ENCODE measurements around the gene TMCO6. TPM values are rescaled to one million over a fixed set of nuclear protein-coding genes. Genes with fewer than 3 reads are reported as not detected.
"Not testable (repeated sequence)": the region's sequence is repeated elsewhere in the genome, so short reads cannot be mapped to it uniquely, and the experiment has no call there.

The TMCO6 gene
- total RNA-seq, 1 donor from 2014 or later = 2.6 TPM

DNA sequence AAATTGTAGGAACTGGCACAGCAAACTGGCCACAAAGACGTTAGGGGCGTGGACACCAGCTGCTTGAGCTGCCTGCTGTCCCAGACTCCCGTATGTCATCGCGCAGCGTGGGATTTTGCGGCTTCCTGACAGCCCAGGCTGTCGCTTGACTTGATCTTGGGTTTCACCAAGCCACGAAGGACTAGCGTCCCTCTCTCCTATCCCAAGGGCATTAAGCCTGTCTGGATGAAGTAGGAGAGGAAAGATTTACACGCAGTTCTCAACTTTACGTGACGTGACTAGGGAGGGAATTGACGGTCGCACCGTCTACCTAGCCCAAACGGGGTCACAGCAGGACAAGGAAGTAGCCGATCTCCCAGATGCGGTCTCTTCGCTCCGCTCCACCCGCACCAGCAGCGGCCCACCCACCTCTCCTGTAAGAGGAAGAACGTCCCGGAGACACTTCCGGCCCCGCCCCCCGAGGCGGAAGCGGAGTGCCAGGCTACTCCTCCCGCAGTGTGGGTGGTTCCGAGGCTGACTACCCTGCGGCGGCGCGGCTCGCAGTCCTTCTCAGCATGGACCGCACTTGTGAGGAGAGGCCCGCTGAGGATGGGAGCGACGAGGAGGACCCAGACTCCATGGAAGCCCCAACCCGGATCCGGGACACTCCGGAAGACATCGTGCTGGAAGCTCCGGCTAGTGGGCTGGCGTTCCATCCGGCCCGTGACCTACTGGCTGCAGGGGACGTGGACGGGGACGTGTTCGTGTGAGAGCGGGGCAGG is 25.3 kb downstream of the TMCO6 start, which contains the start of gene WDR55:
TSS of gene WDR55 (plus strand) at position 546 of the 761 bp plus-strand sequence. CDS start at position 555, 9 bp downstream.
- Histone ChIP-seq H3K27ac (ENCODE audit: low read depth, low read length) (peak within 1 kb of the TSS; percentile 78), H3K36me3 (ENCODE audit: control insufficient read depth in 3 of 3, insufficient read depth in 3 of 3, low read length in 3 of 3) (peaks cover 47 to 58% (median 57%) of the 10 kb centered on the region in 3 donors), H3K9ac (ENCODE audit: low read depth in 1 of 3, low read length in 3 of 3) (peak within 1 kb of the TSS; percentile 63 to 98 (median 95)), H3K27me3 (ENCODE audit: control insufficient read depth in 3 of 3, insufficient read depth in 3 of 3, low read length in 3 of 3) (no peaks in the 10 kb centered on the region), H3K4me3 (ENCODE audit: low read length in 3 of 3) (peak within 1 kb of the TSS; percentile 68 to 100 (median 97)), H3K9me3 (ENCODE audit: control insufficient read depth in 3 of 3, low read length in 3 of 3) (no peaks in the 10 kb centered on the region), H3K4me1 (ENCODE audit: control insufficient read depth in 3 of 3, insufficient read depth in 3 of 3, low read length in 3 of 3) (peaks cover 11 to 13% (median 13%) of the 10 kb centered on the region in 3 donors)

DNA sequence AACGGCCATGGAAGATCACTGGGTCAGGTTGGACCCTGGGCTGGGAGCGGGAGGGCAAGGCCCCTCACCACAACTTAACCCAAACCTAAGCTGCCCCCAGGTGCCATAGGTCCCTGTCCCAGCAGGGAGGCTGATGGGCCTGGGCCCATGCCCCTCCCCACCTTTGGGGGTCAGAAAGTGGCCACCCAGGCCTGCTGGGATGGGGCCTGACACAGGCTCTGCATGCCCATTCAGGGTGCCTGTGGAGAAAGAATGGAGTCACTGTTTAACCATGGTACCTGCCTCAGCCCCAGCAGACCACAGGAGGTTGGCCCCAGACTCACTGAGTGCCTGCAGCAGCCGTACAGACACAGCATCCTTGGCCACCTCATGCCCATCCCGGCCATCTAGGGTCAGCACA is 31.8 kb downstream of the TMCO6 start:
- H3K36me3 ChIP-seq (ENCODE audit: control insufficient read depth in 3 of 3, insufficient read depth in 3 of 3, low read length in 3 of 3) = peaks cover 52 to 64% (median 54%) of the 10 kb centered on the region in 3 donors

DNA sequence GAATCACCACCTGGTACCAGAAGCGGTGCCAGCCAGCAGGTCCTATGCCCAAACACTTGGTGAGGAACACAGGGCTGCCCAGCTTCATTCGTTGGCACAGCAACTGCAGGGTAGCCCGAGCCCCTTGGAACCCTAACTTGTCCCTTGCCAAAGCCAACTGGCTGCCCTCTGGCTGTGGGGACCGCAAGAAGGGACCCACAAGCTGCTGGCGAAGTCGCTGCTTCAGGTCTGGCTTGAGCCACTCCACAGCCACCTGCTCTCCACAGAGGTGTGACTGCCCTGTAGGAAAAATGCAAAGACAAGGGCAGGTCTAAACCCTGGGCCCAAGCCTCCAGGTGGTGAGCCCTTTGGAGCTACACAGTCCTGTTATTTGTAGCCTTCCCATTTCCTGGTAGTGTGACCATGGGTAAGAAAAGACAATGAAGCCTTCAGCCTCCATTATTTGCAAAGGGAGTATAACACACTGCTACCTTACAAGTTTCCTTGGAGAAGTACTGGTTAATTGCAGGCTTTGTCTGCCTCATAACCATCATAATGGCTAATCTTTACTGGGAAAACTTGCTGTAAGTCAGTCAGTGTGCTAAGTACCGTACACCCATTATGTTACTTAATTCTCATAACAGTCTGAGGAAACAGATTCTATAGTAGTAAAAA is 32.3 kb downstream of the TMCO6 start:
- Histone ChIP-seq H3K27me3 (ENCODE audit: control insufficient read depth in 3 of 3, insufficient read depth in 3 of 3, low read length in 3 of 3) (no peaks in the 10 kb centered on the region), H3K4me3 (ENCODE audit: low read length in 3 of 3) (no peak overlapping the region), H3K9me3 (ENCODE audit: control insufficient read depth in 3 of 3, low read length in 3 of 3) (no peaks in the 10 kb centered on the region), H3K36me3 (ENCODE audit: control insufficient read depth in 3 of 3, insufficient read depth in 3 of 3, low read length in 3 of 3) (peaks cover 57 to 69% (median 59%) of the 10 kb centered on the region in 3 donors), H3K27ac (ENCODE audit: low read depth, low read length) (no peak overlapping the region), H3K4me1 (ENCODE audit: control insufficient read depth in 3 of 3, insufficient read depth in 3 of 3, low read length in 3 of 3) (no peaks in the 10 kb centered on the region), H3K9ac (ENCODE audit: low read depth in 1 of 3, low read length in 3 of 3) (no peak overlapping the region)

More for the DNA sequence above, 31.8 kb downstream of the TMCO6 start:
- H3K4me3 ChIP-seq (ENCODE audit: low read length in 3 of 3); H3K4me1 ChIP-seq (ENCODE audit: control insufficient read depth in 3 of 3, insufficient read depth in 3 of 3, low read length in 3 of 3); H3K27me3 ChIP-seq (ENCODE audit: control insufficient read depth in 3 of 3, insufficient read depth in 3 of 3, low read length in 3 of 3); H3K27ac ChIP-seq (ENCODE audit: low read depth, low read length); H3K9me3 ChIP-seq (ENCODE audit: control insufficient read depth in 3 of 3, low read length in 3 of 3); H3K9ac ChIP-seq (ENCODE audit: low read depth in 1 of 3, low read length in 3 of 3): not testable (repeated sequence)

DNA sequence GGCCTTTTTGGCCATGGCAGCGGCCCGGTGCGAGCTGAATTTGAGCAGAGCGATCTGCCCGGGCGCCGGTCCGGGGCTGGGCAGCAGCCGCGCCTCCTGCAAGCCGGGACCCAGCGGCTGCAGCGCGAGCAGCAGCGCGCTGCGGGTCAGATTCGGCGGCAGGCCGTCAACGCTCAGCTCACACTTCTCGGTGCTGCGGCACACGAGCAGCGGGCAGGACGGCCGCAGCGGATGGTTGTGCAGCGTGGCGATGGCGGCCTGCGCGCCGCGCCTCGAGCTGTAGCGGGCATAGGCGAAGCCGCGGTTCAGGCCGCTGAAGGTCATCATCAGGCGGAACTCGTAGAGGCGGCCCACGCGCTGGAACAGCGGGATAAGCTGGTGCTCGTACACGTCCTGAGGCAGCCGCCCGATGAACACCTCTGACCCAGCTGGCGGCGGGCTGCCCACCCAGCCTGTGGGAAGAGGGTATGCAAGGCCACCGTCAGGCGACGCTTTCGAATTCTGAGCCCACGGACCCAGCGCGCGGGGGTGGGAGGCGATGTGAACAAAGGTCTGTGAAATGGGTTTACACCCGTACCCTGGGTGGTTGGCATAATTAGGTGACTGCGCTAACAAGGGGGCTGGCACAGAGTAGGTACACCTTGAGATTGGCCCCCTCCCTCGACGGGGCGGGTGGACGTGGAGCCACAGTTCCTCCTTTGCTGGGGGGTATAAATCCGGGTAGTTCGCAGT is 33.4 kb downstream of the TMCO6 start:
- H3K27me3 ChIP-seq (ENCODE audit: control insufficient read depth in 3 of 3, insufficient read depth in 3 of 3, low read length in 3 of 3) = no peaks in the 10 kb centered on the region
- H3K27ac ChIP-seq (ENCODE audit: low read depth, low read length) = no peak overlapping the region
- no peak overlapping the region for H3K4me3 ChIP-seq (ENCODE audit: low read length in 3 of 3)
- H3K36me3 ChIP-seq (ENCODE audit: control insufficient read depth in 3 of 3, insufficient read depth in 3 of 3, low read length in 3 of 3) = peaks cover 65 to 74% (median 69%) of the 10 kb centered on the region in 3 donors
- H3K9me3 ChIP-seq (ENCODE audit: control insufficient read depth in 3 of 3, low read length in 3 of 3) = no peaks in the 10 kb centered on the region
- no peaks in the 10 kb centered on the region for H3K4me1 ChIP-seq (ENCODE audit: control insufficient read depth in 3 of 3, insufficient read depth in 3 of 3, low read length in 3 of 3)
- no peak overlapping the region for H3K9ac ChIP-seq (ENCODE audit: low read depth in 1 of 3, low read length in 3 of 3)

- Histone ChIP-seq H3K9me3 (ENCODE audit: control insufficient read depth in 3 of 3, low read length in 3 of 3) (no peaks in the 10 kb centered on the region), H3K4me3 (ENCODE audit: low read length in 3 of 3) (no peak within 1 kb of the TSS), H3K9ac (ENCODE audit: low read depth in 1 of 3, low read length in 3 of 3) (no peak within 1 kb of the TSS), H3K36me3 (ENCODE audit: control insufficient read depth in 3 of 3, insufficient read depth in 3 of 3, low read length in 3 of 3) (peaks cover 61 to 72% (median 68%) of the 10 kb centered on the region in 3 donors), H3K27ac (ENCODE audit: low read depth, low read length) (no peak within 1 kb of the TSS), H3K4me1 (ENCODE audit: control insufficient read depth in 3 of 3, insufficient read depth in 3 of 3, low read length in 3 of 3) (no peaks in the 10 kb centered on the region), H3K27me3 (ENCODE audit: control insufficient read depth in 3 of 3, insufficient read depth in 3 of 3, low read length in 3 of 3) (no peaks in the 10 kb centered on the region)
Observed at GRCh38 chr5:140673187-140673976, 34.1 kb downstream of the TMCO6 start, which contains the start of gene DND1. DND1 (minus strand) TSS chr5:140673576; CDS start chr5:140673542, 34 bp downstream.

GRCh38 chr5:140674211-140674610 is 35.0 kb downstream of the TMCO6 start:
- no peaks in the 10 kb centered on the region for H3K9me3 ChIP-seq (ENCODE audit: control insufficient read depth in 3 of 3, low read length in 3 of 3)
- peaks cover 57 to 67% (median 66%) of the 10 kb centered on the region in 3 donors for H3K36me3 ChIP-seq (ENCODE audit: control insufficient read depth in 3 of 3, insufficient read depth in 3 of 3, low read length in 3 of 3)
- H3K27ac ChIP-seq (ENCODE audit: low read depth, low read length) = no peak overlapping the region
- no peak overlapping the region for H3K9ac ChIP-seq (ENCODE audit: low read depth in 1 of 3, low read length in 3 of 3)
- H3K4me1 ChIP-seq (ENCODE audit: control insufficient read depth in 3 of 3, insufficient read depth in 3 of 3, low read length in 3 of 3) = no peaks in the 10 kb centered on the region
- no peaks in the 10 kb centered on the region for H3K27me3 ChIP-seq (ENCODE audit: control insufficient read depth in 3 of 3, insufficient read depth in 3 of 3, low read length in 3 of 3)
- no peak overlapping the region for H3K4me3 ChIP-seq (ENCODE audit: low read length in 3 of 3)

DNA sequence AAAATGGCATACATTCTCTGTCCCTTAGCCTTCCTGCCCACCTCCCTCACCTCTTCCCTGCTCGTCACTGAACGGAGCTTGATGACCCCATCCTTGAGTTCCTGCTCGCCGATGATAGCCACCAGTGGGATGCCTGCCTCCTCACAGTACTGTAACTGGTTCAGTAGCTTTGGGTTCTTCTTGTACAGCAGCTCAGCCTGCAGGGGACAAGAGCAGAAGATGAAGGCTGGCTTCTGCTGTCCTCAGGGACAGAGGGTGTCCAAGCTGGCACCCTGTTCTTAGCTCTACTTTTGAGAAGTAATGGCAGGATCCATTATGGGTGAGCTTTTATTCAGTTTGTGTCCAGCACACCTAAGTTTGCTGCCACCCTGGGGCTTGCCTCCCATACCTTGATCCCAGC is 35.4 kb downstream of the TMCO6 start:
- Histone ChIP-seq H3K4me3 (ENCODE audit: low read length in 3 of 3) (no peak overlapping the region), H3K36me3 (ENCODE audit: control insufficient read depth in 3 of 3, insufficient read depth in 3 of 3, low read length in 3 of 3) (peaks cover 57 to 67% (median 66%) of the 10 kb centered on the region in 3 donors), H3K27ac (ENCODE audit: low read depth, low read length) (no peak overlapping the region), H3K4me1 (ENCODE audit: control insufficient read depth in 3 of 3, insufficient read depth in 3 of 3, low read length in 3 of 3) (no peaks in the 10 kb centered on the region), H3K27me3 (ENCODE audit: control insufficient read depth in 3 of 3, insufficient read depth in 3 of 3, low read length in 3 of 3) (no peaks in the 10 kb centered on the region), H3K9ac (ENCODE audit: low read depth in 1 of 3, low read length in 3 of 3) (no peak overlapping the region), H3K9me3 (ENCODE audit: control insufficient read depth in 3 of 3, low read length in 3 of 3) (no peaks in the 10 kb centered on the region)

DNA sequence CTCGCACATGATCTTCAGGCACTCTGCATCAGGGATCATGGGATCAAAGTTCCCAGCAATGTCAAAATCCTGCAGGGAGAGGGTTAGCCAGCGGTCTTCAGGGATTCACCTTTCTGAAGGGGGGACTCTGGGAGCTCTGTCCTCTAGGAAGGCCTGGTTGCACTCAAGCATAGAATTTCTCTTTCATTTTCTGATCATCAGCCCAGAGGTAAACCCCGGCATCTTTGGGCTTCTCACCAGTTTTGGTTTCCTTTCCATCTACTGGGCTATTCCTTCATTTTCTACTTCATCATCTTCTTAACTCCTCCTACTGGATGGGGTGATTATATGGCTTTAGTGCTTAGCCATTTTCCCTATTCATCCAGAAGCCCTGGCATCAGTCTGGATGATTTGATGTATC is 38.7 kb downstream of the TMCO6 start:
- no peaks in the 10 kb centered on the region for H3K4me1 ChIP-seq (ENCODE audit: control insufficient read depth in 3 of 3, insufficient read depth in 3 of 3, low read length in 3 of 3)
- H3K36me3 ChIP-seq (ENCODE audit: control insufficient read depth in 3 of 3, insufficient read depth in 3 of 3, low read length in 3 of 3) = peaks cover 47 to 66% (median 60%) of the 10 kb centered on the region in 3 donors

GRCh38 chr5:140678993-140679392 is 39.7 kb downstream of the TMCO6 start:
- H3K4me3 ChIP-seq (ENCODE audit: low read length in 3 of 3) = no peak overlapping the region
- H3K9me3 ChIP-seq (ENCODE audit: control insufficient read depth in 3 of 3, low read length in 3 of 3) = no peaks in the 10 kb centered on the region
- peaks cover 46 to 65% (median 57%) of the 10 kb centered on the region in 3 donors for H3K36me3 ChIP-seq (ENCODE audit: control insufficient read depth in 3 of 3, insufficient read depth in 3 of 3, low read length in 3 of 3)

More for the DNA sequence above, 38.7 kb downstream of the TMCO6 start:
- no peak overlapping the region for H3K27ac ChIP-seq (ENCODE audit: low read depth, low read length)
- H3K27me3 ChIP-seq (ENCODE audit: control insufficient read depth in 3 of 3, insufficient read depth in 3 of 3, low read length in 3 of 3) = no peaks in the 10 kb centered on the region
- H3K9me3 ChIP-seq (ENCODE audit: control insufficient read depth in 3 of 3, low read length in 3 of 3) = no peaks in the 10 kb centered on the region
- H3K4me3 ChIP-seq (ENCODE audit: low read length in 3 of 3) = no peak overlapping the region
- H3K9ac ChIP-seq (ENCODE audit: low read depth in 1 of 3, low read length in 3 of 3) = no peak overlapping the region

More at GRCh38 chr5:140678993-140679392, 39.7 kb downstream of the TMCO6 start:
- Histone ChIP-seq H3K4me1 (ENCODE audit: control insufficient read depth in 3 of 3, insufficient read depth in 3 of 3, low read length in 3 of 3) (no peaks in the 10 kb centered on the region), H3K27me3 (ENCODE audit: control insufficient read depth in 3 of 3, insufficient read depth in 3 of 3, low read length in 3 of 3) (no peaks in the 10 kb centered on the region), H3K27ac (ENCODE audit: low read depth, low read length) (no peak overlapping the region), H3K9ac (ENCODE audit: low read depth in 1 of 3, low read length in 3 of 3) (no peak overlapping the region)

All from skeletal muscle tissue (tissue), 4 donors.